ENCODE data around the gene ACP2. TPM values are rescaled to one million over a fixed set of nuclear protein-coding genes. Genes with fewer than 3 reads are reported as not detected.

The ACP2 gene
- total RNA-seq, 1 experiment from 2014 or later = 24.6 TPM

DNA sequence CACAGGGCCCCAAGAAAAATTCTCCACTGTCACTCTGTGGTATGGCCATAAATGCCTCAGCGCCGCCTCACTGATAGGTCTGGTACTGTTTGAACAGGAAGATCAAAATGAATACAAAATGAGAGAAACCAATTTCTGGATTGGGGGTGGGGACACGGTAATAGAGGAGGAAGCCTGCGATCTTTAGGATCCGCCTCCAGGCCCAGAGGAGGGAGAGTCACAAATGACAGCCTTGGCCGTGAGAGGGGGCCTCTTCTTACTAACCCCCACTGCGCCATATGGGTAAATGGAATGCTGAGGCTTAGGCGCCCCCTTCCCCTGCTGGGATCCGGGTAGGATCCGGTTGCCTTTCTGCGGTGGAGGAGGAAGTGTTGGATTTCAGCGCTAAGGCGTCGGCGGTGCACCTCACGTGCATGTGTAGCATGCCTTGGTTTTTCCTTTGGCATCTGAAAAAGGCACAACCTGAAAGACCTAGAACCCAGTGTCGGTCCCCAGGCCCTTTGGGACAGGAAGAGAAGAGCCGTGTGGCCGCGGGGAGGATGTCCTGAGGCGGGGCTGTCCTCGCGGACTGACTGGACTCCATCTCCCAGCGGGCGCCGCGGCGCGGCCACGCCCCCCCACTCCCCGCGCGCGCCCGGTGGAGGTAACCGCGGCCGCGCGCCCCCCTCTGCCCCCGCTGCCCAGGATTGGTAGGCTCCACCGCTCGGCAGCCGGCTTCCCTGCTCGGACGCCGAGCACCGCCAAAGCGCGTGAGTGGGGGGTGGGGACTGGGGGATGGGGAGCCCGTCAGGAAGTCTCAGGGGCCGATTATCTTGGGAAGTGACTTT lies 20.6 kb upstream of the ACP2 start:
- peak; percentile 85 for DNase-seq (ENCODE audit: low spot score)

DNA sequence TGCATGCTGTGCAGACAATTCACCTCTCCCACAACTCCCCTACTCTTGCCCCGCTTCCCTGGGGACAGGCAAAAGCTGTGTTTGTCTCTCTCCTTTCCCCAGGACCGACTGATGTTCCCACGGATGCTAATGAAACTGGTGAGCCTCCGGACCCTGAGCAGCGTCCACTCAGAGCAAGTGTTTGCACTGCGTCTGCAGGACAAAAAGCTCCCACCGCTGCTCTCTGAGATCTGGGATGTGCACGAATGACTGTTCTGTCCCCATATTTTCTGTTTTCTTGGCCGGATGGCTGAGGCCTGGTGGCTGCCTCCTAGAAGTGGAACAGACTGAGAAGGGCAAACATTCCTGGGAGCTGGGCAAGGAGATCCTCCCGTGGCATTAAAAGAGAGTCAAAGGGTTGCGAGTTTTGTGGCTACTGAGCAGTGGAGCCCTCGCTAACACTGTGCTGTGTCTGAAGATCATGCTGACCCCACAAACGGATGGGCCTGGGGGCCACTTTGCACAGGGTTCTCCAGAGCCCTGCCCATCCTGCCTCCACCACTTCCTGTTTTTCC lies 19.9 kb upstream of the ACP2 start:
- DNase-seq (ENCODE audit: low spot score) = no peak

DNA sequence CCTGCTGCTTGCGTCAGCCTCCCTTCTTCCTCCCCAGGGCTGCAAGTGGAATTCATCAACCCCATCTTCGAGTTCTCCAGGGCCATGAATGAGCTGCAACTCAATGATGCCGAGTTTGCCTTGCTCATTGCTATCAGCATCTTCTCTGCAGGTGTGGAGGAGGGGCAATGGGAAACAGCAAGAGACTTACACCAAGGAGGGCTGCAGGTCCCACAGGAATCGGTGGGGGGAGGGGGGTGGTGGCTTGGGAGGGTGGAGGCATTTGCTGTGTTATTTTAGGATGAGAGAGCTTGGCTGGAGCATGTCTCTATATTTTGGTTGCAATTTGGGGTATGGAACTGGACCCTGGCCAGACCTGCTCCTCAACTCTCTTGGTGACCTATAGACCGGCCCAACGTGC lies 19.3 kb upstream of the ACP2 start:
- DNase-seq (ENCODE audit: low spot score) = no peak

- no peak for DNase-seq (ENCODE audit: low spot score)
Measured at GRCh38 chr11:47264521-47264920, 15.9 kb upstream of the ACP2 start.

GRCh38 chr11:47264119-47264518 lies 15.5 kb upstream of the ACP2 start:
- no peak for DNase-seq (ENCODE audit: low spot score)

- no peak for DNase-seq (ENCODE audit: low spot score)
Measured at GRCh38 chr11:47261291-47261800, 12.7 kb upstream of the ACP2 start.

GRCh38 chr11:47260366-47260765 lies 11.8 kb upstream of the ACP2 start:
- DNase-seq (ENCODE audit: low spot score) = no peak

DNA sequence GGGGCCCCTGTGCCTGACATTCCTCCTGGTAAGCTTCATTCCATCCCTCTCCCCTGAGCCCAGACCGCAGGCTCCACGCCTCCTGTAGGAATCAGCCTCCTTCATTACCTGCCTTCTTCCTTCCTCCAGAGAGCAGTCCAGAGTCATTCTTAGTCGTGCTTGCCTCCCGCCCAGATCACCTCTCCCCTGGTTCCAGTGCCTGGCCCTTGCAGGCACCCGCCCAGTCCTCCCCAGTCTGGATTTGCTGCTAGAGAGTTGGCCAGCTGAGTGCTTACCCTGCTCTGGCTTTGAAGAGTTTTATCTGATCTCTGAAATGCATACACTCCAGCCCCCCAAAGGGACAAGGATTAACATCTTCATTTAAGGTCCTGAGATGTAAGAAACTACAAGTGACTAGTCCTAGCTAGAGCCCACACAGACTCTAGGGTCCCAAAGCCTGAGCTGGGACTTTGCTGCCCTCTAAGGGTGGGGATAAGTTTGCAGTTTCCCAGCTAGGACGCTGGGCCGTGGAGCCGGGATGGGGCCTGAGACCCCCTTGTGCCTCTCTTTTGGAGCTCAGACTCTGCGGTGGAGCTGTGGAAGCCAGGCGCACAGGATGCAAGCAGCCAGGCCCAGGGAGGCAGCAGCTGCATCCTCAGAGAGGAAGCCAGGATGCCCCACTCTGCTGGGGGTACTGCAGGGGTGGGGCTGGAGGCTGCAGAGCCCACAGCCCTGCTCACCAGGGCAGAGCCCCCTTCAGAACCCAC lies 10.8 kb upstream of the ACP2 start:
- DNase-seq (ENCODE audit: low spot score) = no peak

- DNase-seq (ENCODE audit: low spot score) = no peak
Measured at GRCh38 chr11:47258317-47258902, 9.8 kb upstream of the ACP2 start.

- DNase-seq (ENCODE audit: low spot score) = peak; percentile 52
Measured at GRCh38 chr11:47257517-47258316, 9.1 kb upstream of the ACP2 start, which contains the start of gene NR1H3. TSS of gene NR1H3 (plus strand) at chr11:47257996. CDS start at chr11:47259217, 1,221 bp downstream.

DNA sequence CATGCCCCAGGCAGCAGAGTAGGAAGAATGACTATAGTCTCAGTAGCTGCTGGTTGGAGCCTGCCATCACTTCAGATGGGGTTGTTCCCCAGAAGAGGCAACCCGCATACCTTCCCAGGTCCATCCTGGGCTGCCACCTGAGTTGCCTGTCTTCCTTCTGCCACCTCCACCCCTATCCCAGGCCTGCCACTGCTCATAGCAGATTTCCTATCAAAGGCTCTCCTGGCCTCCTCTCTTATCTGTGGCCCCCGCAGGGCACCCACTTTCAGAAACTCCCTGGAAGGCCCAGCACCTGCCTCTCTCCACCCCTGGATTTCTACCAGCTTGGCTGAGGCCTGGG lies 8.5 kb upstream of the ACP2 start:
- no peak for DNase-seq (ENCODE audit: low spot score)

DNA sequence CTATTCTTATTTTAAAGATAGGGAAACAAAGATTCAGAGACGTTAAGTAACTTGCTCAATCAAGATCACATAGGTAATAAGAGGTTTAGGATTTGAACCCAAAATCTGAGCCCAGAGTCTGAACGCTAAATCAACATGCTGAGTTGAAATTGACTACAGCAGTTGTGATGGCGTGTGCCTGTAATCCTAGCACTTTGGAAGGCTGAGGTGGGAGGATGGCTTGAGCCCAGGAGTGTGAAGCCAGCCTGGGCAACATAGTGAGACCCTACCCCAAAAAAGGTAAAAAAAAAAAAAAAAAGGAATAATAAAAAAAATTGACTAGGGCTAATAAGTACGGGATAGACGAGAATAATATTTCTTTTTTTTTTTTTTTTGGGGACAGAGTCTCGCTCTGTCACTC lies 7.8 kb upstream of the ACP2 start:
- DNase-seq (ENCODE audit: low spot score) = no peak

GRCh38 chr11:47254386-47254785 lies 5.8 kb upstream of the ACP2 start:
- no peak for DNase-seq (ENCODE audit: low spot score)

- DNase-seq (ENCODE audit: low spot score) = no peak
Measured at GRCh38 chr11:47253660-47254059, 5.0 kb upstream of the ACP2 start.

GRCh38 chr11:47251751-47252150 lies 3.1 kb upstream of the ACP2 start:
- no peak for DNase-seq (ENCODE audit: low spot score)

DNA sequence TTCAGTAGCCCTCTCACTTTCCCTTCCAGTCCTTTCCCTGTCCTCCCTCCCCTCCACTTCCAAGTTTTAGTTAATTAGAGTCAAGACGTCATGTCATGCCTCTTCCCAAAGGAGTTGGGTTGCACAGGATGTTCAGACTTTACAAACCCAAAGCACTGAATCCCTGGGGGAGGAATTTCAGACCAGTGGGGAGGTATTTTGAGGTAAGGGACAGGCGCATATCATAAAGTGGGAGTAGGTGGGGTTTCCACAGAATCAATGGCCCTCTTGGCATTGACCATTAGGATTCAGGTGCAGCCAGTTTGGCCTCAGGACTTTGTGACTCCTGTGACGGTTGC lies 733 bp upstream of the ACP2 start:
- no peak for DNase-seq (ENCODE audit: low spot score)

- DNase-seq (ENCODE audit: low spot score) = peak; percentile 42
Measured at GRCh38 chr11:47248304-47248663, 330 bp downstream of the ACP2 start.

DNA sequence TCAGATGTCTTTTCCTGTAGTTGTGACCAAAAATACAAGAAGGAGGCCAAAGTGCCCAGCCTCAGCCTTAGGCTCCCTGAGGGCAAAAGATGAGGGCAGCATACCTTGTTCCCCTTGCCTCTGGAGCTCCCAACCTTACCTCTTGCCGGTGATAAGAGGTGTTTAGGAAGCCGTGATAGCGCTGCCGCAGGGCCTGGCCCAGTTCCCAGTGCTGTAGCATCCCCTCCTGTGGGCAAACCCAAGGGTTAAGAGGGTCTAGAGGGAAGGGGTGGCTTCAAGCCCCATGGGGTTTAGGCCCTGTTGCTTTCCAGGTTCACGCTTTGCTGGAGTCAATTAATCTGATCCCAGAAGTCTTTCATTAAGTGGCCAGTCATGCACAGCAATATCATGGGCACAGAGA lies 1.1 kb downstream of the ACP2 start:
- no peak for DNase-seq (ENCODE audit: low spot score)

DNA sequence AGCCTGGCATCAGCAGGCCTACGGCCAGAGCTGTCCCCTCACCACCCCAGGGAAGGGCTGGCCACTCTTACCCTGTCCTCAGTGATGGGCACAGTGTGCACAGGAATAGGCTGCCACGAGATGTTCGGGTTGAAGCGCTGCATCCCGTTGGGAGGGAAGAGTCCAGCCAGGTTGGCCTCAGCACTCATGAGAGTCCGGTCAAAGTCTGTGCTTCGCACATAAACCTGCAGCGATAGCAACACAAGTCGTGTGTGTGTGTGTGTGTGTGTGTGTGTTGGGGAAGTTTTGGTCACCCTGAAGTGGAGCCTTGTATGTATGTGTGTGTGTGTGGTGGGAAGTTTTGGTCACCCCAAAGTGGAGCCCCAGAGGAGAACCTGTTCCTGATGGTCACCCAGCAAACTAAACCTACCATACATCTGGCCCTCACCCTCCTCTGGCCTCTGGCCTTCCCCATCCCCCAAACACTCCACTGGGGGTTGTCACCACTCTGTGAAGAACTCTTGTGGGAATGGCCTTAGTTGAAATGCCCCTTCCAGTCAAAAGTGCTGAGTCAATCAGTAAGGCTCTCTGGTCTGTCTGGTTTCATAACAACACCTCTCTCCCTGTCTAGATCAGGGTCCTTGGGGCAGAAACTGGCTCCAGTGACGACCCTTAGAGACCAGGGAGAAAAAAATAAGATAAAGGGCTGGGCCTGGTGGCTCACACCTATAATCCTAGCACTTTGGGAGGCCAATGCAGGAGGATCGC lies 2.8 kb downstream of the ACP2 start:
- no peak for DNase-seq (ENCODE audit: low spot score)

DNA sequence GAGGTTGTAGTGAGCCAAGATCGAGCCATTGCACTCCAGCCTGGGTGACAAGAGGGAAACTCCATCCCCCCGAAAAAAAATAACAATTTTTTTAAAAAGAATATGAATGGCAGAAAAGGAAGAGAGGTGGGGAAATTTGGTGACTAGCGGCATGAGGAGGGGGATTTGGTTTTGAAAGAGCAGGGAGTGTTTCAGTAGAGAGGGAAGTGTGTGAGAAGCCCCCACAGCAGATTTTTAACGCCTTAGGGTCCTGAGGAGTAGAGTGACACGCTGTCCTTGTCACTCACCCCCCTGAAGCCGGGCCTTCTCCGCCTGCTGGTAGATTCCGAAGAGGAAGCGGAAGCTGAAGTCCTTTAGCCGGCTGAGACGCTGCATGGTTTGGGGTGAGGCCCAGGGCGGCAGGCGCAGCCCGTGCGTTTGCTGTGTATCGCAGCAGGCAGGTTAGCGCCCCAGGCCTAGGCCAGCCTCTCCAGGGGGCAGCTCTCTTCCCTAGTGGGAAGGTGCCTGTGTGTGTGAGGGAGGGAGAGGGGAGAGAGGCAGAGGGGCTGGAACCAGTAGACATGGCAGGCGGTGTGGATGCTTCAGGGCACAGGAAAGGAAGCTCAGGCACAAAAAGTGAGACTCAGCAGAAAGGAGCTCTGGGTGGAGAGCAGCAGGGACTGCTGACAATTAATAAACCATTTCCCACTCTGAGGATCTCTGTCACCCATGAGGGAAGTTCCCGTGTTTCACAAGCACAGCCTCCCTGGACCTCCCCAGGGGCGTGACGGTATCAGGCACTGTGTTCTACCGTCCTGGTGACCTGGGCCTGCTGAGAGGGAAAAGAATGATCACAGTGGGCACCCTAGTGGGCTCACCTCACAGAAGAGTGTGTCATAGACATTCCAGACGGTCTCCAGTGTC lies 3.9 kb downstream of the ACP2 start:
- DNase-seq (ENCODE audit: low spot score) = no peak

Measured in A172 (cell line).